ENCODE results near the gene PIK3C2G.

PIK3C2G gene

DNA sequence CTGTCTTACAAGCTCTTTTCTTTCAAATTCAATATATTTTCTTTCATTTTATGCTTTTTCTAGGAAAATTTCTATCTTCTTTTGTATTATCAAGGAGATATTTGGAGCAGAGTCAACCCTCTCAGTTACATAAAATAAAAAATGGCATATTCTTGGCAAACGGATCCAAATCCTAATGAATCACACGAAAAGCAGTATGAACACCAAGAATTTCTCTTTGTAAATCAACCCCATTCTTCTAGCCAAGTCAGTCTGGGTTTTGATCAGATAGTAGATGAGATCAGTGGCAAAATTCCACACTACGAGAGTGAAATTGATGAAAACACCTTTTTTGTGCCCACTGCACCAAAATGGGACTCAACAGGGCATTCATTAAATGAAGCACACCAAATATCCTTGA, 20.6 kb downstream of the PIK3C2G start:
- H3K9ac ChIP-seq (ENCODE audit: low read length), result no peak overlapping the region
- H3K4me3 ChIP-seq (ENCODE audit: low read length), result no peak overlapping the region
- no peaks in the 10 kb centered on the region for H3K27me3 ChIP-seq (ENCODE audit: control insufficient read depth, insufficient read depth, low read length)
- no peaks in the 10 kb centered on the region for H3K9me3 ChIP-seq (ENCODE audit: control insufficient read depth, low read length)
- H3K4me1 ChIP-seq (ENCODE audit: control insufficient read depth, insufficient read depth, low read length), result peaks cover 4% of the 10 kb centered on the region
- no peaks in the 10 kb centered on the region for H3K36me3 ChIP-seq (ENCODE audit: control insufficient read depth, insufficient read depth, low read length)

- no peaks in the 10 kb centered on the region for H3K9me3 ChIP-seq (ENCODE audit: control insufficient read depth, low read length)
- no peak overlapping the region for H3K4me3 ChIP-seq (ENCODE audit: low read length)
- H3K36me3 ChIP-seq (ENCODE audit: control insufficient read depth, insufficient read depth, low read length), result no peaks in the 10 kb centered on the region
- no peaks in the 10 kb centered on the region for H3K4me1 ChIP-seq (ENCODE audit: control insufficient read depth, insufficient read depth, low read length)
- no peak overlapping the region for H3K9ac ChIP-seq (ENCODE audit: low read length)
- no peaks in the 10 kb centered on the region for H3K27me3 ChIP-seq (ENCODE audit: control insufficient read depth, insufficient read depth, low read length)
These were observed 22.5 kb downstream of the PIK3C2G start for GRCh38 chr12:18283831-18284230.

- no peaks in the 10 kb centered on the region for H3K27me3 ChIP-seq (ENCODE audit: control insufficient read depth, insufficient read depth, low read length)
- no peaks in the 10 kb centered on the region for H3K4me1 ChIP-seq (ENCODE audit: control insufficient read depth, insufficient read depth, low read length)
- no peak overlapping the region for H3K4me3 ChIP-seq (ENCODE audit: low read length)
- H3K9me3 ChIP-seq (ENCODE audit: control insufficient read depth, low read length), result no peaks in the 10 kb centered on the region
- H3K36me3 ChIP-seq (ENCODE audit: control insufficient read depth, insufficient read depth, low read length), result no peaks in the 10 kb centered on the region
- H3K9ac ChIP-seq (ENCODE audit: low read length), result no peak overlapping the region
These were observed 23.1 kb downstream of the PIK3C2G start for GRCh38 chr12:18284386-18284785.

DNA sequence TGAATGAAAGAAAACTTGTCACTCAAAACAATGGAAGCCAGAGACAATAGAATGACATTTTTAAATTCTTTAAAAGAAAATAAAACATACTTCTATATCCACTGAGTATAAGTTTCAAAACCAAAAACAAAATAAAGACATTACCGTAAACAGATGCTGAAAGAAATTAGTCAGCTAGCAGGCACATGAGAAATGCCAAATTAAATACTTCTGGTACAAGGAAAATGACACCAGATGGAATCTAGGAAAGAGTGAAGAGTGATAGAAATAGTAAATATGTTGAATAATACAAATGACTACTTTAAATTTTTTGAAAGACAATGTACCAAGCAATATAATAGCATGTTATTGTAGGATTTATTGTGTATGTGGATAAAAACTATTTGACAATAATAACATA, 23.8 kb downstream of the PIK3C2G start:
- Histone ChIP-seq H3K27me3 (ENCODE audit: control insufficient read depth, insufficient read depth, low read length) (no peaks in the 10 kb centered on the region), H3K9me3 (ENCODE audit: control insufficient read depth, low read length) (no peaks in the 10 kb centered on the region), H3K4me1 (ENCODE audit: control insufficient read depth, insufficient read depth, low read length) (no peaks in the 10 kb centered on the region), H3K36me3 (ENCODE audit: control insufficient read depth, insufficient read depth, low read length) (no peaks in the 10 kb centered on the region), H3K4me3 (ENCODE audit: low read length) (no peak overlapping the region), H3K9ac (ENCODE audit: low read length) (no peak overlapping the region)

GRCh38 chr12:18290386-18290785, 29.1 kb downstream of the PIK3C2G start:
- no peak overlapping the region for H3K9ac ChIP-seq (ENCODE audit: low read length)
- H3K9me3 ChIP-seq (ENCODE audit: control insufficient read depth, low read length), result no peaks in the 10 kb centered on the region
- no peak overlapping the region for H3K4me3 ChIP-seq (ENCODE audit: low read length)
- H3K4me1 ChIP-seq (ENCODE audit: control insufficient read depth, insufficient read depth, low read length), result no peaks in the 10 kb centered on the region
- H3K27me3 ChIP-seq (ENCODE audit: control insufficient read depth, insufficient read depth, low read length), result no peaks in the 10 kb centered on the region
- no peaks in the 10 kb centered on the region for H3K36me3 ChIP-seq (ENCODE audit: control insufficient read depth, insufficient read depth, low read length)

DNA sequence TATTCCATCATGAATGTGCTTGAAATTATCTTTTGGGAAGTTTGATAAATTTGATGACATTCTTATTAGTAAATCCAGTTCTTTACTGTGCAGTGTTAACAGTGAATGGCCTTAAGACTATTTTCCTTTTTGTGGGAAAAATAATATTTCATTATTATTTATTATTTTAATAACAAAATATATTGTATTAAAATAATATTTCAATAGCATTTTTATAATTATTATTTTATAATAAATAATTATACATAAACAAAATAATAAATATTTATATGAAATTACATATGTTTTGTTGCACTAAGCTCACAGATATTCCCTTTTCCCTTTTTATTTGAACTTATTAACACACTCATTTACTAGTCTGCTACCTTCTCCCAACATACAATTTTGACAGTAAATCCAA, 33.6 kb downstream of the PIK3C2G start:
- no peaks in the 10 kb centered on the region for H3K36me3 ChIP-seq (ENCODE audit: control insufficient read depth, insufficient read depth, low read length)
- H3K4me3 ChIP-seq (ENCODE audit: low read length), result no peak overlapping the region
- H3K9me3 ChIP-seq (ENCODE audit: control insufficient read depth, low read length), result no peaks in the 10 kb centered on the region
- H3K27me3 ChIP-seq (ENCODE audit: control insufficient read depth, insufficient read depth, low read length), result no peaks in the 10 kb centered on the region
- no peaks in the 10 kb centered on the region for H3K4me1 ChIP-seq (ENCODE audit: control insufficient read depth, insufficient read depth, low read length)
- H3K9ac ChIP-seq (ENCODE audit: low read length), result no peak overlapping the region

- Histone ChIP-seq H3K27me3 (ENCODE audit: control insufficient read depth, insufficient read depth, low read length) (no peaks in the 10 kb centered on the region), H3K9ac (ENCODE audit: low read length) (peak overlapping the region; percentile 59), H3K4me3 (ENCODE audit: low read length) (no peak overlapping the region)
These were observed 35.0 kb downstream of the PIK3C2G start for GRCh38 chr12:18296201-18296908.

DNA sequence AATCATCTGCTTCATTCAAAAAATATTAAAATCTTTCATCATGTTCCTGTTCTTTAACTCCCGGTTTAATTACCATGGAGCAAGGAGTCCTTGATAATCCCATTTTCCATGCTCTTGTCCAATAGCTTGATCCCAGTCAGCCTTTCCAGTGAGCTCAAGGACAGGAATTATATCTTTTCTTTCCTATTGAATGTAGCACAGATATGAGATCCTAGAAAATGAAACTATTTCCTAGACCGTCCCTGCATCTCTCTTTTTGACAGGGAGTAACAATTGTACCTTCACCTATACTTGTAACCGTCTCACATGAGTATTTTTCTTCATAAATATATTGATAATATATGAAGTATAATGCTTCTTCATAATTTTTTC, 35.6 kb downstream of the PIK3C2G start:
- no peaks in the 10 kb centered on the region for H3K27me3 ChIP-seq (ENCODE audit: control insufficient read depth, insufficient read depth, low read length)
- H3K9ac ChIP-seq (ENCODE audit: low read length), result peak overlapping the region; percentile 59
- no peaks in the 10 kb centered on the region for H3K36me3 ChIP-seq (ENCODE audit: control insufficient read depth, insufficient read depth, low read length)
- H3K9me3 ChIP-seq (ENCODE audit: control insufficient read depth, low read length), result no peaks in the 10 kb centered on the region
- H3K4me3 ChIP-seq (ENCODE audit: low read length), result no peak overlapping the region
- no peaks in the 10 kb centered on the region for H3K4me1 ChIP-seq (ENCODE audit: control insufficient read depth, insufficient read depth, low read length)

More at GRCh38 chr12:18296201-18296908, 35.0 kb downstream of the PIK3C2G start:
- no peaks in the 10 kb centered on the region for H3K9me3 ChIP-seq (ENCODE audit: control insufficient read depth, low read length)
- no peaks in the 10 kb centered on the region for H3K36me3 ChIP-seq (ENCODE audit: control insufficient read depth, insufficient read depth, low read length)
- no peaks in the 10 kb centered on the region for H3K4me1 ChIP-seq (ENCODE audit: control insufficient read depth, insufficient read depth, low read length)

DNA sequence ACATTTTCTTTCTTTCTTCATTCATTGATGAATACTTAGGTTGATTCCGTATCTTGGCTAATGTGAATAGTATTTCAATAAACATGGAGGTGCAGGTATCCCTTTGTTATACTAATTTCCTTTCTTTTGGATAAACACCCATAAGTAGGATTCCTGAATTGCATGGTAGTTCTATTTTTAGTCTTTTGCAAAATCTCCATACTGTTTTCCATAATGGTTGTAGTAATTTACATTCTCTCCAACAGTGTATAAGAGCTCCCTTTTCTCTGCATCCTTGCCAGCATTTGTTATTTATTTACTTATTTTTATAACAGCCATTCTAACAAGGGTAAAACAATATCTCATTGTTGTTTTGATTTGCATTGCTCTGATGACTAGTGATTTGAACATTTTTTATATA, 36.6 kb downstream of the PIK3C2G start:
- no peaks in the 10 kb centered on the region for H3K9me3 ChIP-seq (ENCODE audit: control insufficient read depth, low read length)
- no peak overlapping the region for H3K4me3 ChIP-seq (ENCODE audit: low read length)
- H3K9ac ChIP-seq (ENCODE audit: low read length), result no peak overlapping the region

DNA sequence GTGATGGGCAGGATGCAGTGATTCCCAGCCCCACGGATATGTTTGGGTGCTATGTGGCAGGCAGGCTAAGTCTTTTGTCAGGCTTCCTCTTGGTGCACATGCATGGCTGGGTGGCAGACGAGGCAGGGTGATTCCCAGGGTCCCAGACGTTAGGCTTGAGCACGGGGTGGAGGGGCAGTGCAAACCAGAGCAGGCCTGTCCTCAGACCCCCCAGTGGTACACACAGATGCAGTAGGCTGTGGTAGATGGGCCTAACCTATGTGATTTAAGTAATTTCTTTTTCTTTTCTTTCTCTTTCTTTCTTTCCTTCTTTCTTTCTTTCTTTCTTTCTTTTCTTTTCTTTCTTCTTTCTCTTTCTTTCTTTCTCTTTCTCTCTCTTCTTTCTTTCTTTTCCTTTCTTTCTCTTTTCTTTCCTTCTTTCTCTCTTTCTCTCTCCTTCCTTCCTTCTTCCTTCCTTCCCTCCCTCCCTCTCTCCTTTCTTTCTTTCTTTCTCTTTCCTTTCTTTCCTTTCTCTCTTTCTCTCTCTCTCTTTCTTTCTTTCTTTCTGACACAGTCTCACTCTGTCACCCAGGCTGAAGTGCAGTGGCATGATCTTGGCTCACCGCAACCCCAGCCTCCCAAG, 41.6 kb downstream of the PIK3C2G start:
- Histone ChIP-seq H3K4me1 (ENCODE audit: control insufficient read depth, insufficient read depth, low read length) (no peaks in the 10 kb centered on the region), H3K36me3 (ENCODE audit: control insufficient read depth, insufficient read depth, low read length) (no peaks in the 10 kb centered on the region), H3K4me3 (ENCODE audit: low read length) (no peak overlapping the region), H3K9me3 (ENCODE audit: control insufficient read depth, low read length) (no peaks in the 10 kb centered on the region), H3K9ac (ENCODE audit: low read length) (no peak overlapping the region), H3K27me3 (ENCODE audit: control insufficient read depth, insufficient read depth, low read length) (no peaks in the 10 kb centered on the region)

More for the DNA sequence above, 36.6 kb downstream of the PIK3C2G start:
- no peaks in the 10 kb centered on the region for H3K36me3 ChIP-seq (ENCODE audit: control insufficient read depth, insufficient read depth, low read length)
- no peaks in the 10 kb centered on the region for H3K27me3 ChIP-seq (ENCODE audit: control insufficient read depth, insufficient read depth, low read length)
- no peaks in the 10 kb centered on the region for H3K4me1 ChIP-seq (ENCODE audit: control insufficient read depth, insufficient read depth, low read length)

DNA sequence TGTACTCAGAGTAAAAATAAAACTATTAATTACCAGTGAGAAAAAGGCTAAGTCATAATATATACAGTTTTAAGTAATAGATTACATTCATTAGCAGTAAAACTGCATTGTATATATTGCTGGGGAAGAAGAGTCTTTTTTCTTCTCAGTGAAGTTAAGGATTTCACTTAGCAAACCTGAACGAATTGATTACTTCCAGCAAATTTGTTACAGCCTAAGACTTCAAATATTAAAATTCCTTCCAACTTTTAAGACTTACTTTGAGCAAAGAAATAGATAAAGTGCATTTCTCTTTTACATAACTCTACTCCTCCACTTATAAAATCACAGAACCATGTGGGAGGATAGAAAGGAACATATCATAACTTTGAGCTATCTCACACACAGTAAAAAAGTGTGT, 43.3 kb downstream of the PIK3C2G start:
- H3K4me3 ChIP-seq (ENCODE audit: low read length), result no peak overlapping the region
- H3K9ac ChIP-seq (ENCODE audit: low read length), result no peak overlapping the region
- H3K9me3 ChIP-seq (ENCODE audit: control insufficient read depth, low read length), result no peaks in the 10 kb centered on the region
- no peaks in the 10 kb centered on the region for H3K27me3 ChIP-seq (ENCODE audit: control insufficient read depth, insufficient read depth, low read length)
- no peaks in the 10 kb centered on the region for H3K4me1 ChIP-seq (ENCODE audit: control insufficient read depth, insufficient read depth, low read length)
- H3K36me3 ChIP-seq (ENCODE audit: control insufficient read depth, insufficient read depth, low read length), result no peaks in the 10 kb centered on the region

- Histone ChIP-seq H3K36me3 (ENCODE audit: control insufficient read depth, insufficient read depth, low read length) (no peaks in the 10 kb centered on the region), H3K4me3 (ENCODE audit: low read length) (no peak overlapping the region), H3K9ac (ENCODE audit: low read length) (no peak overlapping the region), H3K4me1 (ENCODE audit: control insufficient read depth, insufficient read depth, low read length) (no peaks in the 10 kb centered on the region), H3K9me3 (ENCODE audit: control insufficient read depth, low read length) (no peaks in the 10 kb centered on the region), H3K27me3 (ENCODE audit: control insufficient read depth, insufficient read depth, low read length) (no peaks in the 10 kb centered on the region)
These were observed 45.0 kb downstream of the PIK3C2G start for GRCh38 chr12:18306311-18306710.
